Measurements from ENCODE around the gene ZFP91. TPM values are rescaled to one million over a fixed set of nuclear protein-coding genes. Genes with fewer than 3 reads are reported as not detected.

The ZFP91 gene
- total and polyA plus RNA-seq, 2 experiments from 2014 or later = 10.2 to 30.0 TPM

DNA sequence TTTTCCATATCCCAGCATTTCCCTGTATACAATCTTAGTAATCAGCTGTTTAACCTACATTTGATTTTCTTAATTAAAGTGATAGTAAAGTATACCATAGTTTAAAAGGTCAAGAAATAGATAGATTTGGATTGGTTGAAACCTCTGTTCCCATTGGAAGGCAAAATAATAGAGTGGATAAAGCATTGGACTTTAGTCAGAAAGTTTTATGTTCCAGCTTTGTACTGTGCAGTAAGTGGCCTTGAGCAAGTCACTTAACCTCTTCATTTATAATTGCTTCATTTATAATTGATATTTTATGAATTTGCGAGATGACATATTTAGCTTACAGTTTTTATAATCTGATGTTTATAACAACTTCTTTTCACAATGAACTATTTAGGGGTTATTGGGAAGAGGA, 3.6 kb downstream of the ZFP91 start:
- Mint-ChIP-seq H3K4me1 (peaks cover 20% of the 10 kb centered on the region; the same call in 2 of the 3 replicates), H3K9me3 (no peaks in the 10 kb centered on the region), H3K4me3 (no peak overlapping the region), H3K36me3 (ENCODE audit: low read depth) (peaks cover 25% of the 10 kb centered on the region; the same call in 2 of the 3 replicates), H3K27ac (no peak overlapping the region; the same call in 1 of the 2 replicates), H3K27me3 (ENCODE audit: insufficient read depth, low read depth, poor library complexity) (peaks cover 16% of the 10 kb centered on the region)
- ATAC-seq = no peak
- Histone ChIP-seq H3K4me1 (ENCODE audit: insufficient read depth) (peaks cover 9% of the 10 kb centered on the region; the same call in 1 of the 2 replicates), H3K27me3 (ENCODE audit: insufficient read depth) (no peaks in the 10 kb centered on the region), H3K9me2 (ENCODE audit: insufficient read depth) (no peaks in the 10 kb centered on the region), H3F3A (replicated peaks; ENCODE audit: low read depth) (no peaks in the 10 kb centered on the region), H3K27ac (ENCODE audit: low read depth) (no peak overlapping the region), H3K36me3 (ENCODE audit: insufficient read depth) (0 out of 2 replicates have a peak, but pooled peaks cover 8% of the 10 kb centered on the region), H3K4me2 (peak overlapping the region; percentile 4), H3K79me2 (replicated peaks; ENCODE audit: insufficient read depth) (peaks cover 78% of the 10 kb centered on the region), H2AFZ (no peak overlapping the region), H4K20me1 (replicated peaks; ENCODE audit: insufficient read depth) (peaks cover 26% of the 10 kb centered on the region), H3K4me3 (no peak overlapping the region)
- DNase-seq (ENCODE audit: low spot score) = no peak
- TF ChIP-seq STAT1 (IDR thresholded peaks at IDR 0.05; ENCODE audit: unreplicated experiment) (no peak), JUNB (IDR thresholded peaks at IDR 0.05; ENCODE audit: unreplicated experiment) (no peak), NANOG (IDR thresholded peaks at IDR 0.05; ENCODE audit: borderline replicate concordance) (no peak), POLR2AphosphoS5 (IDR thresholded peaks at IDR 0.05; ENCODE audit: low read depth) (no peak), CREB1 (CRISPR knock-in tag; IDR thresholded peaks at IDR 0.05; ENCODE audit: low read depth) (no peak), EZH2phosphoT487 (IDR thresholded peaks at IDR 0.05; ENCODE audit: unreplicated experiment) (no peak), ZNF331 (CRISPR knock-in tag; IDR thresholded peaks at IDR 0.05; ENCODE audit: low read depth) (no peak), EZH2 (IDR thresholded peaks at IDR 0.05; ENCODE audit: low read depth, unreplicated experiment) (no peak), ZNF114 (CRISPR knock-in tag; IDR thresholded peaks at IDR 0.05) (no peak)
- TF ChIP-seq, protein P1, sequence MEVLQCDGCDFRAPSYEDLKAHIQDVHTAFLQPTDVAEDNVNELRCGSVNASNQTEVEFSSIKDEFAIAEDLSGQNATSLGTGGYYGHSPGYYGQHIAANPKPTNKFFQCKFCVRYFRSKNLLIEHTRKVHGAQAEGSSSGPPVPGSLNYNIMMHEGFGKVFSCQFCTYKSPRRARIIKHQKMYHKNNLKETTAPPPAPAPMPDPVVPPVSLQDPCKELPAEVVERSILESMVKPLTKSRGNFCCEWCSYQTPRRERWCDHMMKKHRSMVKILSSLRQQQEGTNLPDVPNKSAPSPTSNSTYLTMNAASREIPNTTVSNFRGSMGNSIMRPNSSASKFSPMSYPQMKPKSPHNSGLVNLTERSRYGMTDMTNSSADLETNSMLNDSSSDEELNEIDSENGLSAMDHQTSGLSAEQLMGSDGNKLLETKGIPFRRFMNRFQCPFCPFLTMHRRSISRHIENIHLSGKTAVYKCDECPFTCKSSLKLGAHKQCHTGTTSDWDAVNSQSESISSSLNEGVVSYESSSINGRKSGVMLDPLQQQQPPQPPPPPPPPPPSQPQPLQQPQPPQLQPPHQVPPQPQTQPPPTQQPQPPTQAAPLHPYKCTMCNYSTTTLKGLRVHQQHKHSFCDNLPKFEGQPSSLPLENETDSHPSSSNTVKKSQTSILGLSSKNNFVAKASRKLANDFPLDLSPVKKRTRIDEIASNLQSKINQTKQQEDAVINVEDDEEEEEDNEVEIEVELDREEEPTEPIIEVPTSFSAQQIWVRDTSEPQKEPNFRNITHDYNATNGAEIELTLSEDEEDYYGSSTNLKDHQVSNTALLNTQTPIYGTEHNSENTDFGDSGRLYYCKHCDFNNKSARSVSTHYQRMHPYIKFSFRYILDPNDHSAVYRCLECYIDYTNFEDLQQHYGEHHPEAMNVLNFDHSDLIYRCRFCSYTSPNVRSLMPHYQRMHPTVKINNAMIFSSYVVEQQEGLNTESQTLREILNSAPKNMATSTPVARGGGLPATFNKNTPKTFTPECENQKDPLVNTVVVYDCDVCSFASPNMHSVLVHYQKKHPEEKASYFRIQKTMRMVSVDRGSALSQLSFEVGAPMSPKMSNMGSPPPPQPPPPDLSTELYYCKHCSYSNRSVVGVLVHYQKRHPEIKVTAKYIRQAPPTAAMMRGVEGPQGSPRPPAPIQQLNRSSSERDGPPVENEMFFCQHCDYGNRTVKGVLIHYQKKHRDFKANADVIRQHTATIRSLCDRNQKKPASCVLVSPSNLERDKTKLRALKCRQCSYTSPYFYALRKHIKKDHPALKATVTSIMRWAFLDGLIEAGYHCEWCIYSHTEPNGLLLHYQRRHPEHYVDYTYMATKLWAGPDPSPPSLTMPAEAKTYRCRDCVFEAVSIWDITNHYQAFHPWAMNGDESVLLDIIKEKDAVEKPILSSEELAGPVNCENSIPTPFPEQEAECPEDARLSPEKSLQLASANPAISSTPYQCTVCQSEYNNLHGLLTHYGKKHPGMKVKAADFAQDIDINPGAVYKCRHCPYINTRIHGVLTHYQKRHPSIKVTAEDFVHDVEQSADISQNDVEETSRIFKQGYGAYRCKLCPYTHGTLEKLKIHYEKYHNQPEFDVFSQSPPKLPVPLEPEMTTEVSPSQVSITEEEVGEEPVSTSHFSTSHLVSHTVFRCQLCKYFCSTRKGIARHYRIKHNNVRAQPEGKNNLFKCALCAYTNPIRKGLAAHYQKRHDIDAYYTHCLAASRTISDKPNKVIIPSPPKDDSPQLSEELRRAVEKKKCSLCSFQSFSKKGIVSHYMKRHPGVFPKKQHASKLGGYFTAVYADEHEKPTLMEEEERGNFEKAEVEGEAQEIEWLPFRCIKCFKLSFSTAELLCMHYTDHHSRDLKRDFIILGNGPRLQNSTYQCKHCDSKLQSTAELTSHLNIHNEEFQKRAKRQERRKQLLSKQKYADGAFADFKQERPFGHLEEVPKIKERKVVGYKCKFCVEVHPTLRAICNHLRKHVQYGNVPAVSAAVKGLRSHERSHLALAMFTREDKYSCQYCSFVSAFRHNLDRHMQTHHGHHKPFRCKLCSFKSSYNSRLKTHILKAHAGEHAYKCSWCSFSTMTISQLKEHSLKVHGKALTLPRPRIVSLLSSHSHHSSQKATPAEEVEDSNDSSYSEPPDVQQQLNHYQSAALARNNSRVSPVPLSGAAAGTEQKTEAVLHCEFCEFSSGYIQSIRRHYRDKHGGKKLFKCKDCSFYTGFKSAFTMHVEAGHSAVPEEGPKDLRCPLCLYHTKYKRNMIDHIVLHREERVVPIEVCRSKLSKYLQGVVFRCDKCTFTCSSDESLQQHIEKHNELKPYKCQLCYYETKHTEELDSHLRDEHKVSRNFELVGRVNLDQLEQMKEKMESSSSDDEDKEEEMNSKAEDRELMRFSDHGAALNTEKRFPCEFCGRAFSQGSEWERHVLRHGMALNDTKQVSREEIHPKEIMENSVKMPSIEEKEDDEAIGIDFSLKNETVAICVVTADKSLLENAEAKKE (CRISPR knock-in tag; IDR thresholded peaks at IDR 0.05) = no peak
- TF ChIP-seq, protein P2, sequence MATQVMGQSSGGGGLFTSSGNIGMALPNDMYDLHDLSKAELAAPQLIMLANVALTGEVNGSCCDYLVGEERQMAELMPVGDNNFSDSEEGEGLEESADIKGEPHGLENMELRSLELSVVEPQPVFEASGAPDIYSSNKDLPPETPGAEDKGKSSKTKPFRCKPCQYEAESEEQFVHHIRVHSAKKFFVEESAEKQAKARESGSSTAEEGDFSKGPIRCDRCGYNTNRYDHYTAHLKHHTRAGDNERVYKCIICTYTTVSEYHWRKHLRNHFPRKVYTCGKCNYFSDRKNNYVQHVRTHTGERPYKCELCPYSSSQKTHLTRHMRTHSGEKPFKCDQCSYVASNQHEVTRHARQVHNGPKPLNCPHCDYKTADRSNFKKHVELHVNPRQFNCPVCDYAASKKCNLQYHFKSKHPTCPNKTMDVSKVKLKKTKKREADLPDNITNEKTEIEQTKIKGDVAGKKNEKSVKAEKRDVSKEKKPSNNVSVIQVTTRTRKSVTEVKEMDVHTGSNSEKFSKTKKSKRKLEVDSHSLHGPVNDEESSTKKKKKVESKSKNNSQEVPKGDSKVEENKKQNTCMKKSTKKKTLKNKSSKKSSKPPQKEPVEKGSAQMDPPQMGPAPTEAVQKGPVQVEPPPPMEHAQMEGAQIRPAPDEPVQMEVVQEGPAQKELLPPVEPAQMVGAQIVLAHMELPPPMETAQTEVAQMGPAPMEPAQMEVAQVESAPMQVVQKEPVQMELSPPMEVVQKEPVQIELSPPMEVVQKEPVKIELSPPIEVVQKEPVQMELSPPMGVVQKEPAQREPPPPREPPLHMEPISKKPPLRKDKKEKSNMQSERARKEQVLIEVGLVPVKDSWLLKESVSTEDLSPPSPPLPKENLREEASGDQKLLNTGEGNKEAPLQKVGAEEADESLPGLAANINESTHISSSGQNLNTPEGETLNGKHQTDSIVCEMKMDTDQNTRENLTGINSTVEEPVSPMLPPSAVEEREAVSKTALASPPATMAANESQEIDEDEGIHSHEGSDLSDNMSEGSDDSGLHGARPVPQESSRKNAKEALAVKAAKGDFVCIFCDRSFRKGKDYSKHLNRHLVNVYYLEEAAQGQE (IDR thresholded peaks at IDR 0.05; ENCODE audit: unreplicated experiment) = no peak
- TF ChIP-seq, protein P3, sequence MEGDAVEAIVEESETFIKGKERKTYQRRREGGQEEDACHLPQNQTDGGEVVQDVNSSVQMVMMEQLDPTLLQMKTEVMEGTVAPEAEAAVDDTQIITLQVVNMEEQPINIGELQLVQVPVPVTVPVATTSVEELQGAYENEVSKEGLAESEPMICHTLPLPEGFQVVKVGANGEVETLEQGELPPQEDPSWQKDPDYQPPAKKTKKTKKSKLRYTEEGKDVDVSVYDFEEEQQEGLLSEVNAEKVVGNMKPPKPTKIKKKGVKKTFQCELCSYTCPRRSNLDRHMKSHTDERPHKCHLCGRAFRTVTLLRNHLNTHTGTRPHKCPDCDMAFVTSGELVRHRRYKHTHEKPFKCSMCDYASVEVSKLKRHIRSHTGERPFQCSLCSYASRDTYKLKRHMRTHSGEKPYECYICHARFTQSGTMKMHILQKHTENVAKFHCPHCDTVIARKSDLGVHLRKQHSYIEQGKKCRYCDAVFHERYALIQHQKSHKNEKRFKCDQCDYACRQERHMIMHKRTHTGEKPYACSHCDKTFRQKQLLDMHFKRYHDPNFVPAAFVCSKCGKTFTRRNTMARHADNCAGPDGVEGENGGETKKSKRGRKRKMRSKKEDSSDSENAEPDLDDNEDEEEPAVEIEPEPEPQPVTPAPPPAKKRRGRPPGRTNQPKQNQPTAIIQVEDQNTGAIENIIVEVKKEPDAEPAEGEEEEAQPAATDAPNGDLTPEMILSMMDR (conservative IDR thresholded peaks at IDR 0.05; ENCODE audit: low read depth in 2 of 2) = no peak
- TF ChIP-seq, protein P4, sequence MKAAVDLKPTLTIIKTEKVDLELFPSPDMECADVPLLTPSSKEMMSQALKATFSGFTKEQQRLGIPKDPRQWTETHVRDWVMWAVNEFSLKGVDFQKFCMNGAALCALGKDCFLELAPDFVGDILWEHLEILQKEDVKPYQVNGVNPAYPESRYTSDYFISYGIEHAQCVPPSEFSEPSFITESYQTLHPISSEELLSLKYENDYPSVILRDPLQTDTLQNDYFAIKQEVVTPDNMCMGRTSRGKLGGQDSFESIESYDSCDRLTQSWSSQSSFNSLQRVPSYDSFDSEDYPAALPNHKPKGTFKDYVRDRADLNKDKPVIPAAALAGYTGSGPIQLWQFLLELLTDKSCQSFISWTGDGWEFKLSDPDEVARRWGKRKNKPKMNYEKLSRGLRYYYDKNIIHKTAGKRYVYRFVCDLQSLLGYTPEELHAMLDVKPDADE (IDR thresholded peaks at IDR 0.05) = no peak
